HCT116 (cell line): ENCODE measurements around the gene PARM1. TPM values are rescaled to one million over a fixed set of nuclear protein-coding genes. Genes with fewer than 3 reads are reported as not detected.

Experiments
- ATAC-seq: fragments of 200-7000 bp; cut with Tn5 transposase; 2 replicates; pipeline ENCODE4 v1.9.1; 2020; ENCODE audit warnings: mild to moderate bottlenecking, moderate library complexity
- BruUV-seq: library from RNA; stranded (reverse); fragments of 400-500 nt; replicated peaks from 2 replicates; lab custom pipeline; 2021; lab: Mats Ljungman, UMichigan
- CTCF ChIA-PET: fragments of 300-600 bp; sonication (Branson Sonifier 250); formaldehyde crosslinking; loops from one replicate; lab custom pipeline; 2021; ENCODE audit warnings: antibody characterized with exemption; lab: Charles Lee
- POLR2A ChIA-PET: fragments of 300-600, 350-600 bp; sonication (Branson Sonifier 250); formaldehyde crosslinking; loops from one replicate; lab custom pipeline; 2021; ENCODE audit warnings: antibody characterized with exemption; lab: Charles Lee
- RAD21 ChIA-PET, 2 experiments: fragments of 300-600 bp; sonication (Branson Sonifier 250); formaldehyde crosslinking; loops; one replicate each; lab custom pipeline; 2023; ENCODE audit warnings: low total read pairs in 2 of 2; ENCODE audit not compliant: uncharacterized antibody in 2 of 2, unreplicated experiment in 2 of 2, low non-redundant PET in 1 of 2; lab: Charles Lee
- DNase-seq: peaks from one replicate; pipeline ENCODE4 v3.0.0-alpha.2; 2010; ENCODE audit warnings: low read depth, low spot score
- H2AFZ ChIP-seq: fragments of 200-600 bp; shearing (Covaris generic), sonication (generic); 2 replicates; pipeline ENCODE4 v1.6.1; 2017; ENCODE audit warnings: low read depth, mixed run types, mixed read lengths, antibody characterized with exemption, low read length; ENCODE audit not compliant: poor library complexity, severe bottlenecking
- H3K27ac ChIP-seq: 2 replicates; pipeline ENCODE4 v1.5.1; 2012; ENCODE audit warnings: low read depth, low read length
- H3K27me3 ChIP-seq: fragments of 200-600 bp; sonication (generic); 2 replicates; pipeline ENCODE4 v1.6.1; 2016; ENCODE audit warnings: mixed run types, low read length, mixed read lengths; ENCODE audit not compliant: insufficient read depth
- H3K36me3 ChIP-seq, 2 experiments: fragments of 200-500 bp in 1 of 2; fragments of 200-600 bp in 1 of 2; sonication (Bioruptor generic) in 1 of 2; sonication (generic) in 1 of 2; 2 replicates each; pipeline versions ENCODE4 v1.5.1 to v1.6.1; 2014 to 2016; ENCODE audit warnings: low read length in 2 of 2, inconsistent platforms in 1 of 2, mixed read lengths in 1 of 2, mixed run types in 1 of 2; ENCODE audit not compliant: insufficient read depth in 2 of 2, control insufficient read depth in 1 of 2
- H3K4me1 ChIP-seq, 2 experiments: fragments of 200-600 bp in 1 of 2; sonication (generic) in 1 of 2; 2 replicates each; pipeline versions ENCODE4 v1.5.1 to v1.6.1; 2012 to 2017; ENCODE audit warnings: low read length in 2 of 2, inconsistent platforms in 1 of 2, mild to moderate bottlenecking in 1 of 2, mixed read lengths in 1 of 2, mixed run types in 1 of 2, moderate library complexity in 1 of 2; ENCODE audit not compliant: insufficient read depth in 2 of 2, control insufficient read depth in 1 of 2
- H3K4me2 ChIP-seq: fragments of 200-600 bp; sonication (generic); 2 replicates; pipeline ENCODE4 v1.6.1; 2017; ENCODE audit warnings: mixed run types, low read length, mixed read lengths
- H3K4me3 ChIP-seq, 2 experiments: fragments of 200-600 bp in 1 of 2; sonication (generic) in 1 of 2; replicated peaks in 1 of 2; 2 replicates each; pipeline ENCODE4 v1.5.1; 2011 to 2016; ENCODE audit warnings: low read length in 2 of 2, control low read depth in 1 of 2, low read depth in 1 of 2, mild to moderate bottlenecking in 1 of 2, mixed read lengths in 1 of 2, mixed run types in 1 of 2
- H3K79me2 ChIP-seq: fragments of 200-600 bp; sonication (generic); 2 replicates; pipeline ENCODE4 v1.6.1; 2017; ENCODE audit warnings: mild to moderate bottlenecking, mixed run types, low read length, moderate library complexity, mixed read lengths; ENCODE audit not compliant: insufficient read depth
- H3K9ac ChIP-seq: fragments of 200-600 bp; sonication (generic); 2 replicates; pipeline ENCODE4 v1.6.1; 2016; ENCODE audit warnings: low read length, mixed read lengths
- H3K9me2 ChIP-seq: fragments of 200-600 bp; sonication (generic), shearing (Covaris generic); 2 replicates; pipeline ENCODE4 v1.6.1; 2017; ENCODE audit warnings: mixed run types, mild to moderate bottlenecking, moderate library complexity; ENCODE audit not compliant: insufficient read depth
- H3K9me3 ChIP-seq, 2 experiments: fragments of 200-500 bp in 1 of 2; fragments of 200-600 bp in 1 of 2; sonication (Bioruptor generic) in 1 of 2; sonication (generic) in 1 of 2; 2 replicates each; pipeline ENCODE4 v1.6.1; 2014 to 2017; ENCODE audit warnings: low read length in 2 of 2, mixed read lengths in 2 of 2, inconsistent platforms in 1 of 2, low read depth in 1 of 2, mild to moderate bottlenecking in 1 of 2, mixed run types in 1 of 2, moderate library complexity in 1 of 2; ENCODE audit not compliant: control insufficient read depth in 1 of 2, insufficient read depth in 1 of 2
- H4K20me1 ChIP-seq: fragments of 200-600 bp; sonication (generic), shearing (Covaris generic); 2 replicates; pipeline ENCODE4 v1.6.1; 2017; ENCODE audit warnings: mixed run types, mild to moderate bottlenecking, moderate library complexity; ENCODE audit not compliant: insufficient read depth
- CBX3 ChIP-seq: IDR thresholded peaks from 2 replicates; pipeline ENCODE4 v1.6.1; 2012; ENCODE audit warnings: low read depth
- EGR1 ChIP-seq: IDR thresholded peaks from 2 replicates; pipeline ENCODE4 v1.6.1; 2012; ENCODE audit warnings: low read depth
- ELF1 ChIP-seq: IDR thresholded peaks from 2 replicates; pipeline ENCODE4 v1.6.1; 2012; ENCODE audit warnings: low read depth, borderline replicate concordance
- EZH2phosphoT487 ChIP-seq: fragments of 200-600 bp; IDR thresholded peaks from 2 replicates; pipeline ENCODE4 v1.6.1; 2018; ENCODE audit warnings: antibody characterized with exemption, borderline replicate concordance
- FOSL1 ChIP-seq: IDR thresholded peaks from 2 replicates; pipeline ENCODE4 v1.6.1; 2012; ENCODE audit warnings: low read depth
- JUND ChIP-seq: IDR thresholded peaks from 2 replicates; pipeline ENCODE4 v1.6.1; 2012
- POLR2A ChIP-seq: IDR thresholded peaks from 2 replicates; pipeline ENCODE4 v1.7.0; 2011; ENCODE audit warnings: borderline replicate concordance; ENCODE audit not compliant: insufficient read depth, insufficient read length; ENCODE audit errors: extremely low read depth
- SIN3A ChIP-seq: IDR thresholded peaks from 2 replicates; pipeline ENCODE4 v1.6.1; 2012; ENCODE audit warnings: low read depth
- TCF7L2 ChIP-seq: IDR thresholded peaks from 2 replicates; pipeline ENCODE4 v1.7.0; 2011; ENCODE audit warnings: borderline replicate concordance, inconsistent platforms; ENCODE audit not compliant: insufficient read depth, insufficient read length; ENCODE audit errors: extremely low read depth
- intact Hi-C: fragments of 100-400 bp; cut with micrococcal nuclease; formaldehyde crosslinking; loops from 2 replicates; pipeline ENCODE4 v1.10.0; 2022
- total RNA-seq: library from RNA; stranded (reverse); gene quantifications from one replicate; pipeline ENCODE4 v1.2.1, GENCODE V29; 2021; ENCODE audit not compliant: unreplicated experiment
- TF ChIP-seq, protein P1 (sequence below): IDR thresholded peaks from 2 replicates; pipeline ENCODE4 v1.6.1; 2012; ENCODE audit warnings: low read depth

The PARM1 gene
- total RNA-seq, 1 experiment from 2014 or later: 11.7 TPM

DNA sequence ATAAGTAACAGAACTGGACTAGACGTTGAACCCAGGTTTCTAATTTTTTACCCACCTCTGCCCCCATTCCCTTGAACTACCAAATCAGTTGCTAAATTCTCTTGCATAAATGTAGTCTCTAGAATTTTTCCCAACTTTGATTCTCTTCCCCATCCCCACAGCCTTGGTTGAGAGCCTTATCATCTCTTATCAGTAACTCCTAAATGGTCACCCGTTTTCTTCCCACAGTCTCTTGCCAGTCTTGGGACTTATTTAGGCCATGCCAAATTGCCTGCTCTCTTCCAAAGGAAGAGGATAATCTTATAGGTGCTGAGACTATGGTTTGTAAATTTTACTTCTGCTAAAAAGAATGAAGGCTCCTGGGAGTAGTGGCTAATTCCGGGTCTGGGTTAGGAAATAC is 13.3 kb downstream of the PARM1 start:
- ATAC-seq (no peak), DNase-seq (no peak)
- RAD21 ChIA-PET: no interaction called here
- Histone ChIP-seq H3K4me2 (no peak overlapping the region), H4K20me1 (no peaks in the 10 kb centered on the region), H3K4me1 (0 out of 4 replicates have a peak, but pooled peaks cover 0 to 5% of the 10 kb centered on the region in 2 experiments), H3K27ac (no peak overlapping the region), H3K36me3 (no peaks in the 10 kb centered on the region), H3K9ac (no peak overlapping the region), H3K79me2 (no peaks in the 10 kb centered on the region), H3K4me3 (no peak overlapping the region), H2AFZ (no peak overlapping the region), H3K9me3 (no peaks in the 10 kb centered on the region), H3K27me3 (no peaks in the 10 kb centered on the region), H3K9me2 (no peaks in the 10 kb centered on the region)
- intact Hi-C loops: no loop called here
- no TSS peak for BruUV-seq
- TF ChIP-seq SIN3A (no peak), POLR2A (no peak)
- POLR2A ChIA-PET: no interaction called here
- CTCF ChIA-PET: no interaction called here

- H3K9ac ChIP-seq: no peak overlapping the region
- POLR2A ChIA-PET: no interaction called here
- no peak overlapping the region for H3K4me3 ChIP-seq
- 0 out of 4 replicates have a peak, but pooled peaks cover 0 to 5% of the 10 kb centered on the region in 2 experiments for H3K4me1 ChIP-seq
- DNase-seq: no peak
- H3K79me2 ChIP-seq: no peaks in the 10 kb centered on the region
- H4K20me1 ChIP-seq: no peaks in the 10 kb centered on the region
- no peak overlapping the region for H3K4me2 ChIP-seq
- TF ChIP-seq EZH2phosphoT487 (no peak), TCF7L2 (no peak), CBX3 (no peak), JUND (no peak), POLR2A (no peak), ELF1 (no peak), EGR1 (no peak), FOSL1 (no peak)
- TF ChIP-seq, protein P1, sequence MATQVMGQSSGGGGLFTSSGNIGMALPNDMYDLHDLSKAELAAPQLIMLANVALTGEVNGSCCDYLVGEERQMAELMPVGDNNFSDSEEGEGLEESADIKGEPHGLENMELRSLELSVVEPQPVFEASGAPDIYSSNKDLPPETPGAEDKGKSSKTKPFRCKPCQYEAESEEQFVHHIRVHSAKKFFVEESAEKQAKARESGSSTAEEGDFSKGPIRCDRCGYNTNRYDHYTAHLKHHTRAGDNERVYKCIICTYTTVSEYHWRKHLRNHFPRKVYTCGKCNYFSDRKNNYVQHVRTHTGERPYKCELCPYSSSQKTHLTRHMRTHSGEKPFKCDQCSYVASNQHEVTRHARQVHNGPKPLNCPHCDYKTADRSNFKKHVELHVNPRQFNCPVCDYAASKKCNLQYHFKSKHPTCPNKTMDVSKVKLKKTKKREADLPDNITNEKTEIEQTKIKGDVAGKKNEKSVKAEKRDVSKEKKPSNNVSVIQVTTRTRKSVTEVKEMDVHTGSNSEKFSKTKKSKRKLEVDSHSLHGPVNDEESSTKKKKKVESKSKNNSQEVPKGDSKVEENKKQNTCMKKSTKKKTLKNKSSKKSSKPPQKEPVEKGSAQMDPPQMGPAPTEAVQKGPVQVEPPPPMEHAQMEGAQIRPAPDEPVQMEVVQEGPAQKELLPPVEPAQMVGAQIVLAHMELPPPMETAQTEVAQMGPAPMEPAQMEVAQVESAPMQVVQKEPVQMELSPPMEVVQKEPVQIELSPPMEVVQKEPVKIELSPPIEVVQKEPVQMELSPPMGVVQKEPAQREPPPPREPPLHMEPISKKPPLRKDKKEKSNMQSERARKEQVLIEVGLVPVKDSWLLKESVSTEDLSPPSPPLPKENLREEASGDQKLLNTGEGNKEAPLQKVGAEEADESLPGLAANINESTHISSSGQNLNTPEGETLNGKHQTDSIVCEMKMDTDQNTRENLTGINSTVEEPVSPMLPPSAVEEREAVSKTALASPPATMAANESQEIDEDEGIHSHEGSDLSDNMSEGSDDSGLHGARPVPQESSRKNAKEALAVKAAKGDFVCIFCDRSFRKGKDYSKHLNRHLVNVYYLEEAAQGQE: no peak
- no TSS peak for BruUV-seq
- H3K27ac ChIP-seq: no peak overlapping the region
- CTCF ChIA-PET: no interaction called here
- RAD21 ChIA-PET: no interaction called here
- intact Hi-C loops: no loop called here
- no peak for ATAC-seq
- no peaks in the 10 kb centered on the region for H3K27me3 ChIP-seq
- no peaks in the 10 kb centered on the region for H3K9me2 ChIP-seq
- H3K36me3 ChIP-seq: no peaks in the 10 kb centered on the region
- H3K9me3 ChIP-seq: no peaks in the 10 kb centered on the region
- no peak overlapping the region for H2AFZ ChIP-seq
These were observed 14.9 kb downstream of the PARM1 start for GRCh38 chr4:74947798-74948197.
